Trophoblast cell (in vitro differentiated cells and primary cell): ENCODE results near the gene PAX8.

Source experiments
- DNase-seq, 2 donors: peaks; one replicate each; pipeline ENCODE4 v3.0.0-alpha.2; 2016
- H2AFZ ChIP-seq: 2 replicates; pipeline ENCODE4 v1.6.1; 2013; ENCODE audit warnings: low read length, moderate library complexity, mild to moderate bottlenecking; ENCODE audit not compliant: insufficient read depth, poor library complexity
- H2AK5ac ChIP-seq: 2 replicates; pipeline ENCODE4 v1.6.1; 2013; ENCODE audit warnings: mild to moderate bottlenecking, low read length
- H2BK120ac ChIP-seq: 2 replicates; pipeline ENCODE4 v1.6.1; 2013; ENCODE audit warnings: low read length, mild to moderate bottlenecking, moderate library complexity; ENCODE audit not compliant: insufficient read depth, poor library complexity
- H2BK12ac ChIP-seq: 2 replicates; pipeline ENCODE4 v1.6.1; 2013; ENCODE audit warnings: mild to moderate bottlenecking, low read length, moderate library complexity
- H2BK5ac ChIP-seq: 2 replicates; pipeline ENCODE4 v1.6.1; 2013; ENCODE audit warnings: low read length, low read depth, moderate library complexity, mild to moderate bottlenecking; ENCODE audit not compliant: poor library complexity
- H3K14ac ChIP-seq: 2 replicates; pipeline ENCODE4 v1.6.1; 2013; ENCODE audit warnings: mild to moderate bottlenecking, low read length
- H3K18ac ChIP-seq: 2 replicates; pipeline ENCODE4 v1.6.1; 2013; ENCODE audit warnings: mild to moderate bottlenecking, low read length
- H3K23ac ChIP-seq: 2 replicates; pipeline ENCODE4 v1.6.1; 2013; ENCODE audit warnings: low read length
- H3K27ac ChIP-seq: 2 replicates; pipeline ENCODE4 v1.5.1; 2013; ENCODE audit warnings: low read depth, mild to moderate bottlenecking, inconsistent platforms, low read length, moderate library complexity
- H3K27me3 ChIP-seq: 2 replicates; pipeline ENCODE4 v1.6.1; 2013; ENCODE audit warnings: inconsistent platforms, mild to moderate bottlenecking, low read length, moderate library complexity; ENCODE audit not compliant: insufficient read depth
- H3K36me3 ChIP-seq, 2 experiments: 1 replicate in 1 of 2; 2 replicates in 1 of 2; pipeline ENCODE4 v1.6.1; 2013; ENCODE audit warnings: low read length in 2 of 2, mild to moderate bottlenecking in 2 of 2, moderate library complexity in 1 of 2; ENCODE audit not compliant: insufficient read depth in 2 of 2, control insufficient read depth in 1 of 2
- H3K4ac ChIP-seq: 2 replicates; pipeline ENCODE4 v1.6.1; 2013; ENCODE audit warnings: low read depth, mild to moderate bottlenecking, low read length, moderate library complexity
- H3K4me1 ChIP-seq, 2 experiments: 1 replicate in 1 of 2; 2 replicates in 1 of 2; pipeline ENCODE4 v1.6.1; 2013; ENCODE audit warnings: low read length in 2 of 2, mild to moderate bottlenecking in 2 of 2, moderate library complexity in 1 of 2; ENCODE audit not compliant: insufficient read depth in 2 of 2, control insufficient read depth in 1 of 2
- H3K4me2 ChIP-seq: 2 replicates; pipeline ENCODE4 v1.6.1; 2013; ENCODE audit warnings: inconsistent platforms, mild to moderate bottlenecking, low read length, moderate library complexity
- H3K4me3 ChIP-seq: 2 replicates; pipeline ENCODE4 v1.5.1; 2013; ENCODE audit warnings: mild to moderate bottlenecking, low read depth, low read length, inconsistent platforms
- H3K79me1 ChIP-seq: one replicate; pipeline ENCODE4 v1.6.1; 2013; ENCODE audit warnings: low read length
- H3K79me2 ChIP-seq: 2 replicates; pipeline ENCODE4 v1.6.1; 2013; ENCODE audit warnings: low read length, mild to moderate bottlenecking; ENCODE audit not compliant: control insufficient read depth, insufficient read depth, poor library complexity
- H3K9ac ChIP-seq: 2 replicates; pipeline ENCODE4 v1.6.1; 2013; ENCODE audit warnings: mild to moderate bottlenecking, low read length
- H3K9me3 ChIP-seq: 2 replicates; pipeline ENCODE4 v1.6.1; 2013; ENCODE audit warnings: low read depth, mild to moderate bottlenecking, control low read depth, inconsistent platforms, low read length; ENCODE audit not compliant: insufficient read depth
- H4K12ac ChIP-seq: 2 replicates; pipeline ENCODE4 v1.6.1; 2013; ENCODE audit warnings: low read depth, mild to moderate bottlenecking, low read length, moderate library complexity
- H4K8ac ChIP-seq: 2 replicates; pipeline ENCODE4 v1.6.1; 2013; ENCODE audit warnings: low read depth, mild to moderate bottlenecking, low read length, moderate library complexity
- H4K91ac ChIP-seq: one replicate; pipeline ENCODE4 v1.6.1; 2013; ENCODE audit warnings: low read depth, mild to moderate bottlenecking, low read length, moderate library complexity
- WGBS: extraction: QIAGEN DNeasy Blood & Tissue Kit; methylation state at CpG from one replicate; pipeline ENCODE4 v1.1.7; 2013; ENCODE audit warnings: missing lambda C conversion rate; ENCODE audit not compliant: insufficient read length, insufficient coverage; ENCODE audit errors: extremely low coverage; 5-methylcytosine and 5-hydroxymethylcytosine counted together

PAX8 gene

GRCh38 chr2:113245276-113245711 is 33.4 kb downstream of the PAX8 start:
- no peak overlapping the region for H3K4ac ChIP-seq
- WGBS: no CpG with 5 or more reads among the region's 3 CpGs

GRCh38 chr2:113242327-113242726 is 36.4 kb downstream of the PAX8 start:
- no peak overlapping the region for H3K4ac ChIP-seq
- no peak overlapping the region for H2AK5ac ChIP-seq
- H3K79me1 ChIP-seq: no peaks in the 10 kb centered on the region
- DNase-seq: no peak
- no peak overlapping the region for H4K12ac ChIP-seq
- no peak overlapping the region for H3K9ac ChIP-seq
- no peak overlapping the region for H3K18ac ChIP-seq
- H2BK5ac ChIP-seq: no peak overlapping the region
- H3K4me3 ChIP-seq: no peak overlapping the region
- H4K8ac ChIP-seq: no peak overlapping the region
- H2BK12ac ChIP-seq: no peak overlapping the region
- H4K91ac ChIP-seq: no peak overlapping the region
- no peaks in the 10 kb centered on the region for H3K9me3 ChIP-seq
- H3K27me3 ChIP-seq: no peaks in the 10 kb centered on the region
- H3K36me3 ChIP-seq: no peaks in the 10 kb centered on the region
- no peak overlapping the region for H3K23ac ChIP-seq
- WGBS: no CpG with 5 or more reads among the region's 6 CpGs
- no peak overlapping the region for H3K27ac ChIP-seq
- no peak overlapping the region for H3K4me2 ChIP-seq
- H3K79me2 ChIP-seq: no peaks in the 10 kb centered on the region
- no peak overlapping the region for H2AFZ ChIP-seq
- peaks cover 6 to 15% of the 10 kb centered on the region in 2 experiments for H3K4me1 ChIP-seq
- H3K14ac ChIP-seq: no peak overlapping the region
- H2BK120ac ChIP-seq: no peak overlapping the region

More at GRCh38 chr2:113245276-113245711, 33.4 kb downstream of the PAX8 start:
- no peak overlapping the region for H2AFZ ChIP-seq
- H3K4me3 ChIP-seq: no peak overlapping the region
- no peaks in the 10 kb centered on the region for H3K79me2 ChIP-seq
- no peak overlapping the region for H3K23ac ChIP-seq
- H3K14ac ChIP-seq: no peak overlapping the region
- H3K27ac ChIP-seq: no peak overlapping the region
- H3K36me3 ChIP-seq: no peaks in the 10 kb centered on the region
- H4K12ac ChIP-seq: no peak overlapping the region
- H3K4me2 ChIP-seq: no peak overlapping the region
- H4K91ac ChIP-seq: no peak overlapping the region
- H3K9ac ChIP-seq: no peak overlapping the region
- no peak overlapping the region for H3K18ac ChIP-seq
- H2BK120ac ChIP-seq: no peak overlapping the region
- H3K27me3 ChIP-seq: no peaks in the 10 kb centered on the region
- no peak overlapping the region for H2AK5ac ChIP-seq
- no peak overlapping the region for H2BK5ac ChIP-seq
- no peak for DNase-seq
- no peak overlapping the region for H4K8ac ChIP-seq
- no peaks in the 10 kb centered on the region for H3K79me1 ChIP-seq
- H3K4me1 ChIP-seq: peaks cover 6 to 10% of the 10 kb centered on the region in 2 experiments
- H3K9me3 ChIP-seq: no peaks in the 10 kb centered on the region
- no peak overlapping the region for H2BK12ac ChIP-seq

GRCh38 chr2:113240915-113241911 is 37.5 kb downstream of the PAX8 start:
- H3K23ac ChIP-seq: no peak overlapping the region
- H3K27ac ChIP-seq: no peak overlapping the region
- no peak overlapping the region for H3K18ac ChIP-seq
- H2AK5ac ChIP-seq: peak overlapping the region; percentile 45
- no peak overlapping the region for H4K91ac ChIP-seq
- H3K14ac ChIP-seq: peak overlapping the region; percentile 20
- peak; percentile 98 for DNase-seq
- no peak overlapping the region for H3K9ac ChIP-seq
- H2BK120ac ChIP-seq: peak overlapping the region; percentile 57
- no peaks in the 10 kb centered on the region for H3K27me3 ChIP-seq
- H3K4me3 ChIP-seq: no peak overlapping the region
- no CpG with 5 or more reads among the region's 18 CpGs for WGBS
- H4K12ac ChIP-seq: peak overlapping the region; percentile 24
- no peaks in the 10 kb centered on the region for H3K79me2 ChIP-seq
- no peak overlapping the region for H3K4ac ChIP-seq
- no peaks in the 10 kb centered on the region for H3K79me1 ChIP-seq
- H2BK12ac ChIP-seq: peak overlapping the region; percentile 87
- no peak overlapping the region for H3K4me2 ChIP-seq
- no peak overlapping the region for H2AFZ ChIP-seq
- H3K9me3 ChIP-seq: peaks cover 2% of the 10 kb centered on the region
- H4K8ac ChIP-seq: no peak overlapping the region
- peaks cover 6 to 15% of the 10 kb centered on the region in 2 experiments for H3K4me1 ChIP-seq
- no peaks in the 10 kb centered on the region for H3K36me3 ChIP-seq
- H2BK5ac ChIP-seq: no peak overlapping the region

GRCh38 chr2:113240150-113240914 is 38.4 kb downstream of the PAX8 start:
- no peak overlapping the region for H3K4ac ChIP-seq
- no peak overlapping the region for H2BK120ac ChIP-seq
- H3K27me3 ChIP-seq: no peaks in the 10 kb centered on the region
- no peak overlapping the region for H3K4me2 ChIP-seq
- no peak overlapping the region for H3K4me3 ChIP-seq
- peaks cover 6 to 15% of the 10 kb centered on the region in 2 experiments for H3K4me1 ChIP-seq
- no peak overlapping the region for H3K18ac ChIP-seq
- H2BK12ac ChIP-seq: no peak overlapping the region
- H3K9ac ChIP-seq: no peak overlapping the region
- H2AFZ ChIP-seq: no peak overlapping the region
- no peaks in the 10 kb centered on the region for H3K79me2 ChIP-seq
- H4K91ac ChIP-seq: no peak overlapping the region
- whole genome bisulfite sequencing: no CpG with 5 or more reads among the region's 15 CpGs
- H3K79me1 ChIP-seq: no peaks in the 10 kb centered on the region
- peaks cover 2% of the 10 kb centered on the region for H3K9me3 ChIP-seq
- H2BK5ac ChIP-seq: no peak overlapping the region
- H3K23ac ChIP-seq: no peak overlapping the region
- H4K8ac ChIP-seq: no peak overlapping the region
- H3K14ac ChIP-seq: no peak overlapping the region
- no peak overlapping the region for H2AK5ac ChIP-seq
- peak; percentile 62 to 68 for DNase-seq
- H3K27ac ChIP-seq: no peak overlapping the region
- no peaks in the 10 kb centered on the region for H3K36me3 ChIP-seq
- no peak overlapping the region for H4K12ac ChIP-seq
